Liver (tissue), 9 donors: Measurements from ENCODE around the gene TBL1XR1. TPM values are rescaled to one million over a fixed set of nuclear protein-coding genes. Genes with fewer than 3 reads are reported as not detected.

ENCODE experiments used
- DNase-seq: peaks from one replicate; pipeline ENCODE4 v3.0.0-alpha.2; 2017; ENCODE audit warnings: low spot score
- H3K27ac ChIP-seq, 2 donors: one replicate each; pipeline ENCODE4 v1.7.0; 2013; ENCODE audit warnings: inconsistent platforms in 2 of 2, low read length in 2 of 2, control low read depth in 1 of 2, low read depth in 1 of 2, mild to moderate bottlenecking in 1 of 2
- H3K27me3 ChIP-seq, 4 donors: one replicate each; pipeline versions ENCODE4 v1.6.1 to v1.7.0; 2013; ENCODE audit warnings: low read length in 3 of 4, inconsistent platforms in 1 of 4, mild to moderate bottlenecking in 1 of 4, moderate library complexity in 1 of 4; ENCODE audit not compliant: control insufficient read depth in 4 of 4, insufficient read depth in 4 of 4
- H3K36me3 ChIP-seq, 4 donors: one replicate each; pipeline versions ENCODE4 v1.6.1 to v1.7.0; 2013; ENCODE audit warnings: low read length in 3 of 4, mild to moderate bottlenecking in 3 of 4, low read depth in 1 of 4, moderate library complexity in 1 of 4; ENCODE audit not compliant: control insufficient read depth in 4 of 4, insufficient read depth in 3 of 4
- H3K4me1 ChIP-seq, 4 donors: one replicate each; pipeline versions ENCODE4 v1.6.1 to v1.7.0; 2013; ENCODE audit warnings: low read length in 3 of 4, mild to moderate bottlenecking in 3 of 4, moderate library complexity in 1 of 4; ENCODE audit not compliant: control insufficient read depth in 4 of 4, insufficient read depth in 4 of 4
- H3K4me3 ChIP-seq, 3 donors: one replicate each; pipeline versions ENCODE4 v1.6.1 to v1.7.0; 2013; ENCODE audit warnings: low read length in 3 of 3, control low read depth in 1 of 3, low read depth in 1 of 3, mild to moderate bottlenecking in 1 of 3
- H3K9ac ChIP-seq, 2 donors: one replicate each; pipeline ENCODE4 v1.7.0; 2013; ENCODE audit warnings: low read length in 2 of 2, mild to moderate bottlenecking in 2 of 2, moderate library complexity in 2 of 2, control low read depth in 1 of 2, low read depth in 1 of 2
- H3K9me3 ChIP-seq, 4 donors: one replicate each; pipeline versions ENCODE4 v1.6.1 to v1.7.0; 2013; ENCODE audit warnings: low read length in 3 of 4; ENCODE audit not compliant: control insufficient read depth in 4 of 4
- ATF3 ChIP-seq: IDR thresholded peaks from 2 replicates; pipeline ENCODE4 v1.6.1; 2016; ENCODE audit warnings: antibody characterized with exemption
- CTCF ChIP-seq: fragments of 150-350 bp; IDR thresholded peaks from 2 replicates; pipeline ENCODE4 v1.5.1; 2017; ENCODE audit warnings: improper control_type of control experiment, low read depth, low read length; ENCODE audit not compliant: missing input control
- EGR1 ChIP-seq, 2 donors: IDR thresholded peaks; 2 replicates each; pipeline ENCODE4 v1.6.1; 2016 to 2018; ENCODE audit warnings: antibody characterized with exemption in 2 of 2, low read depth in 2 of 2
- FOXA1 ChIP-seq: IDR thresholded peaks from 2 replicates; pipeline ENCODE4 v1.6.1; 2016; ENCODE audit warnings: antibody characterized with exemption
- GABPA ChIP-seq, 2 donors: IDR thresholded peaks in 1 of 2; conservative IDR thresholded peaks in 1 of 2; 2 replicates each; pipeline ENCODE4 v1.6.1; 2016; ENCODE audit warnings: antibody characterized with exemption in 2 of 2, mild to moderate bottlenecking in 1 of 2, moderate library complexity in 1 of 2
- HNF4A ChIP-seq, 2 donors: conservative IDR thresholded peaks; 2 replicates each; pipeline ENCODE4 v1.6.1; 2016; ENCODE audit warnings: antibody characterized with exemption in 2 of 2, mild to moderate bottlenecking in 2 of 2
- HNF4G ChIP-seq: IDR thresholded peaks from 2 replicates; pipeline ENCODE4 v1.6.1; 2016; ENCODE audit warnings: antibody characterized with exemption
- JUND ChIP-seq, 2 donors: IDR thresholded peaks; 2 replicates each; pipeline ENCODE4 v1.6.1; 2016; ENCODE audit warnings: antibody characterized with exemption in 2 of 2
- MAX ChIP-seq: IDR thresholded peaks from 2 replicates; pipeline ENCODE4 v1.6.1; 2016; ENCODE audit warnings: antibody characterized with exemption
- NR2F2 ChIP-seq: IDR thresholded peaks from 2 replicates; pipeline ENCODE4 v1.6.1; 2016; ENCODE audit warnings: antibody characterized with exemption
- RAD21 ChIP-seq, 2 donors: IDR thresholded peaks; 2 replicates each; pipeline ENCODE4 v1.6.1; 2016; ENCODE audit warnings: antibody characterized with exemption in 2 of 2, mild to moderate bottlenecking in 2 of 2
- REST ChIP-seq: IDR thresholded peaks from 2 replicates; pipeline ENCODE4 v1.6.1; 2016; ENCODE audit warnings: antibody characterized with exemption, mild to moderate bottlenecking
- RXRA ChIP-seq, 2 donors: IDR thresholded peaks; 2 replicates each; pipeline ENCODE4 v1.6.1; 2017 to 2018; ENCODE audit warnings: antibody characterized with exemption in 2 of 2, mild to moderate bottlenecking in 1 of 2
- SP1 ChIP-seq: IDR thresholded peaks from 2 replicates; pipeline ENCODE4 v1.6.1; 2018; ENCODE audit warnings: antibody characterized with exemption, mild to moderate bottlenecking
- TAF1 ChIP-seq: conservative IDR thresholded peaks from 2 replicates; pipeline ENCODE4 v1.6.1; 2016; ENCODE audit warnings: antibody characterized with exemption, mild to moderate bottlenecking
- YY1 ChIP-seq: IDR thresholded peaks from 2 replicates; pipeline ENCODE4 v1.6.1; 2016; ENCODE audit warnings: antibody characterized with exemption, mild to moderate bottlenecking
- ZBTB33 ChIP-seq: IDR thresholded peaks from 2 replicates; pipeline ENCODE4 v1.6.1; 2016; ENCODE audit warnings: antibody characterized with exemption
- WGBS: extraction: QIAGEN DNeasy Blood & Tissue Kit; methylation state at CpG from one replicate; pipeline ENCODE4 v1.1.7; 2013; 5-methylcytosine and 5-hydroxymethylcytosine counted together
- polyA plus RNA-seq, 2 donors: library from polyadenylated mRNA; stranded (reverse) in 1 of 2; unstranded in 1 of 2; fragments of 200-250 nt in 1 of 2; fragments of >200 nt in 1 of 2; fragmentation: Nextera tagmentation in 1 of 2; extraction: Ambion mirVana in 1 of 2; gene quantifications; one replicate each; pipeline versions ENCODE4 v1.2.1 to v1.2.3, GENCODE V29; 2013 to 2015
- total RNA-seq, 2 donors: library from RNA; depleted of rRNA; stranded (reverse); fragments of >200 nt; gene quantifications; one replicate each; pipeline ENCODE4 v1.2.3, GENCODE V29; 2014
- donor health status: healthy.
- donor health status: healthy.
- donor health status: healthy.
- donor health status: healthy.
- donor health status: healthy.

TBL1XR1 gene
- total and polyA plus RNA-seq, 4 donors = 10.3 to 65.9 (median 33.2) TPM

GRCh38 chr3:177058648-177059047 is 138.6 kb downstream of the TBL1XR1 start:
- Histone ChIP-seq H3K27me3 (no peaks in the 10 kb centered on the region), H3K36me3 (no peaks in the 10 kb centered on the region), H3K27ac (no peak overlapping the region), H3K4me3 (no peak overlapping the region), H3K9ac (no peak overlapping the region), H3K9me3 (no peaks in the 10 kb centered on the region), H3K4me1 (peaks cover 0 to 2% (median under 1%) of the 10 kb centered on the region in 4 donors)
- WGBS = 50% methylated on average over 2 of the region's 2 CpGs
- TF ChIP-seq NR2F2 (no peak), ATF3 (no peak), ZBTB33 (no peak), MAX (no peak), JUND (IDR thresholded peaks at IDR 0.05) (no peak), CTCF (no peak)
- no peak for DNase-seq

GRCh38 chr3:177057768-177058167 is 139.5 kb downstream of the TBL1XR1 start:
- DNase-seq = no peak
- TF ChIP-seq TAF1 (no peak), YY1 (no peak), HNF4A (conservative IDR thresholded peaks at IDR 0.05) (no peak), ZBTB33 (no peak), ATF3 (no peak), NR2F2 (no peak), REST (no peak), FOXA1 (no peak), GABPA (IDR thresholded peaks at IDR 0.05 in 1 of 2, conservative IDR thresholded peaks at IDR 0.05 in 1 of 2) (no peak), CTCF (no peak), SP1 (no peak), MAX (no peak), RXRA (IDR thresholded peaks at IDR 0.05) (no peak), EGR1 (IDR thresholded peaks at IDR 0.05; ENCODE audit: low read depth in 2 of 2) (no peak), HNF4G (no peak), RAD21 (IDR thresholded peaks at IDR 0.05) (no peak)
- Histone ChIP-seq H3K27me3 (no peaks in the 10 kb centered on the region), H3K36me3 (no peaks in the 10 kb centered on the region), H3K9ac (no peak overlapping the region), H3K4me3 (no peak overlapping the region), H3K9me3 (no peaks in the 10 kb centered on the region), H3K27ac (no peak overlapping the region), H3K4me1 (peaks cover 0 to 2% (median under 1%) of the 10 kb centered on the region in 4 donors)
- 90% methylated on average over 4 of the region's 4 CpGs for WGBS
